ENCODE results near the gene TM2D3.

The TM2D3 gene

GRCh38 chr15:101615986-101616848 is 36.0 kb downstream of the TM2D3 start:
- Histone ChIP-seq H3K4me2 (peak overlapping the region in 9 of 11 experiments; percentile 79 to 94 (median 88); a peak in 19 of 22 replicates), H3K27me3 (peaks cover 0 to 16% (median 0%) of the 10 kb centered on the region in 11 experiments; a peak in 4 of 22 replicates), H3K4me1 (peaks cover 55 to 96% (median 94%) of the 10 kb centered on the region in 10 experiments), H4K20me1 (peaks cover 0 to 17% (median 8%) of the 10 kb centered on the region in 11 experiments; a peak in 6 of 22 replicates), H3K9me3 (replicated peaks in 1 of 11) (no peaks in the 10 kb centered on the region), H3K4me3 (no peak overlapping the region), H3K27ac (no peak overlapping the region), H3K9ac (no peak overlapping the region), H3K36me3 (no peaks in the 10 kb centered on the region)
- TF ChIP-seq Cebpa-rat (IDR thresholded peaks at IDR 0.05) = no peak

DNA sequence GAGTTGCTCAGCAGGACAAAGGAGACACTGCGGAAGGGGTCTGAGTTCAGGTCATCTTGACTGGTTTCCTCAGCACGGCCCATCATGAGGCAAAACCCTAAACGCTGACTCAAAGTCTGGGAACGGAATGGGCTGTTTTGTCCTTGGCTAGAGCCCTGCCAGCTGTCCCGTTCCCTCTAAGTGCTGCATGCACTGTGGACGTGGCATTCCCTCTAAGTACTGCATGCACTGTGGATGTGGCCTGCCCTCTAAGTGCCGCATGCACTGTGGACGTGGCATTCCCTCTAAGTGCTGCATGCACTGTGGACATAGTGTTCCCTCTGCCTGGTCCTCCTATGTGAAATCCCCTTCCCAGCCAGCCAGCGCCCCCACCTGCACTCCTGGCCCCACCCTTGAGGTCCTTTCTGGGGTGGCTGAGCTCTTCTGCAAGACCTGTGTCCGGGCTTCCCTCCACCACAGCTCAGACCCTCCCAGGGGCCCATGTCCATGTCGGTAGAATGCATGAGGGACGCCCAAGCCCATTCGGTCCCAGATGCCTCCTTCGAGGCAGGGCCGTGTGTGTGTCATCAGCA is 36.7 kb downstream of the TM2D3 start:
- TF ChIP-seq Cebpa-rat (IDR thresholded peaks at IDR 0.05) = no peak
- Histone ChIP-seq H3K9me3 (replicated peaks in 1 of 11) (no peaks in the 10 kb centered on the region), H3K27ac (no peak overlapping the region), H3K36me3 (no peaks in the 10 kb centered on the region), H3K4me1 (peaks cover 49 to 89% (median 87%) of the 10 kb centered on the region in 10 experiments), H3K27me3 (peaks cover 0 to 16% (median 0%) of the 10 kb centered on the region in 11 experiments; a peak in 4 of 22 replicates), H4K20me1 (peaks cover 0 to 17% (median 8%) of the 10 kb centered on the region in 11 experiments; a peak in 6 of 22 replicates), H3K9ac (no peak overlapping the region), H3K4me2 (peak overlapping the region in 8 of 11 experiments; percentile 80 to 94 (median 88); a peak in 15 of 22 replicates), H3K4me3 (no peak overlapping the region)

- Histone ChIP-seq H3K4me1 (peaks cover 43 to 81% (median 79%) of the 10 kb centered on the region in 10 experiments), H3K9ac (no peak overlapping the region), H3K36me3 (no peaks in the 10 kb centered on the region), H3K4me3 (no peak overlapping the region), H3K27ac (no peak overlapping the region), H3K9me3 (replicated peaks in 1 of 11) (no peaks in the 10 kb centered on the region), H3K4me2 (peak overlapping the region in 9 of 11 experiments; percentile 71 to 94 (median 88); a peak in 14 of 22 replicates), H3K27me3 (peaks cover 0 to 16% (median 0%) of the 10 kb centered on the region in 11 experiments; a peak in 4 of 22 replicates), H4K20me1 (peaks cover 0 to 17% (median 8%) of the 10 kb centered on the region in 11 experiments; a peak in 6 of 22 replicates)
- TF ChIP-seq Cebpa-rat (IDR thresholded peaks at IDR 0.05) = no peak
Observed at GRCh38 chr15:101614761-101615160, 37.4 kb downstream of the TM2D3 start.

DNA sequence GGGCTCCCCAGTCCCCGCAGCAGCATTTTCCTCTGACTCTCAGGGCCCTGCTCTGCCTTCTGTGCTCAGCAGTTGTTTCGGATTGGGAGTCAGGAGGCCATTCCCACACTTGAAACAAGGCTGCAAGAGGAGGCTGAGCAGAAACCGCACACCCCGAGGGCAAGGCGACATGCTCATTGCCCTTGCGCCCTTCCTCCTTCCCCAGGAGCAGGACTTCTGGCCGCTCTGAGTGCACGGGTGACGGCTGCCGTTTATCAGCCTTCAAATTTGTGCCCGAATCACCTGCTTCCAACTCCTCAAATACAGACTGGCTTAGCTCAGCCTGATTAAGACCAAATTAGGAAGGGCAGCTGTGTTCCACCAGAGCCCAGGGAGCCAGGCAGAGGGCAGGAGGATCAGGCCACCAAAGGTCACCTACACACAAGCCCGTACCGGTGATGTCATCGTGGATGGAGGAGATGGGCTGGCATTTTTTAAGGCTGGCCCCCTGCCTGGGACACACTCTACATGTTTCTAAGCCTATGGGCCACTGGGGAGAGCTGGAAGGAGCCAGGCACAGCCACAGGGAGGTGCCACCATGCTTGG is 38.1 kb downstream of the TM2D3 start:
- H4K20me1 ChIP-seq = peaks cover 0 to 17% (median 6%) of the 10 kb centered on the region in 11 experiments; a peak in 6 of 22 replicates
- H3K27me3 ChIP-seq = peaks cover 0 to 16% (median 0%) of the 10 kb centered on the region in 11 experiments; a peak in 4 of 22 replicates
- H3K27ac ChIP-seq = no peak overlapping the region
- H3K4me2 ChIP-seq = peak overlapping the region; percentile 70 to 94 (median 80)
- peaks cover 36 to 75% (median 73%) of the 10 kb centered on the region in 10 experiments for H3K4me1 ChIP-seq
- peak overlapping the region in 2 of 11 experiments; percentile 5 to 11; a peak in 2 of 22 replicates for H3K9ac ChIP-seq
- H3K4me3 ChIP-seq = no peak overlapping the region
- H3K36me3 ChIP-seq = no peaks in the 10 kb centered on the region
- H3K9me3 ChIP-seq (replicated peaks in 1 of 11) = no peaks in the 10 kb centered on the region
- TF ChIP-seq Cebpa-rat (IDR thresholded peaks at IDR 0.05) = no peak

GRCh38 chr15:101613130-101614000 is 38.8 kb downstream of the TM2D3 start:
- Histone ChIP-seq H3K9ac (peak overlapping the region in 2 of 11 experiments; percentile 5 to 11; a peak in 2 of 22 replicates), H3K36me3 (no peaks in the 10 kb centered on the region), H4K20me1 (peaks cover 0 to 17% (median 6%) of the 10 kb centered on the region in 11 experiments; a peak in 5 of 22 replicates), H3K4me3 (no peak overlapping the region; a peak in 1 of 20 replicates), H3K4me1 (peaks cover 29 to 67% (median 66%) of the 10 kb centered on the region in 10 experiments), H3K27me3 (peaks cover 0 to 16% (median 0%) of the 10 kb centered on the region in 11 experiments; a peak in 4 of 22 replicates), H3K4me2 (peak overlapping the region; percentile 70 to 94 (median 80)), H3K9me3 (replicated peaks in 1 of 11) (no peaks in the 10 kb centered on the region), H3K27ac (no peak overlapping the region)
- no peak for TF ChIP-seq Cebpa-rat (IDR thresholded peaks at IDR 0.05)

DNA sequence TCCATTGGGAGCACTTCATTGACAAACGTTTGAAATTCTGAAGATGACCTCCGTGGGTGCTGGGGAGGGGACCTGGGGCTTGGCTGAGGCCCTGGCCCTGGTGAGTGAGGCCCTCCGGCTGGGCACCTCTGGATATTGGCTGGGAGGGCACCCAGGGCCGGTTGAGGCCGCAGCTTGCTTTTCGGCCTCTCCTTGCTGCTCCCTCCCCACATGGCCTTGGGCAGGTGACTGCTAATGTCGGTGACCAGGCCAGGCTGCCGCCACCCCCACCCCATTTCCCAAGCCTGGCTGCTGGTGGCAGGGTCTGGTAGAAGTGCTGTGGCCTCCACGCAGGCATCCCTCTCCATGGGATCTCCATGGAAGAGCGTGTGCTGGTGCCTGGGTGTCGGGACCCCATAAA is 39.5 kb downstream of the TM2D3 start:
- peak overlapping the region in 10 of 11 experiments; percentile 70 to 94 (median 80); a peak in 19 of 22 replicates for H3K4me2 ChIP-seq
- no peak for TF ChIP-seq Cebpa-rat (IDR thresholded peaks at IDR 0.05)
- H4K20me1 ChIP-seq = peaks cover 0 to 17% (median 3%) of the 10 kb centered on the region in 11 experiments; a peak in 5 of 22 replicates
- no peaks in the 10 kb centered on the region for H3K36me3 ChIP-seq
- H3K4me3 ChIP-seq = no peak overlapping the region; a peak in 1 of 20 replicates
- H3K9me3 ChIP-seq (replicated peaks in 1 of 11) = no peaks in the 10 kb centered on the region
- no peak overlapping the region for H3K27ac ChIP-seq
- H3K4me1 ChIP-seq = peaks cover 22 to 64% (median 60%) of the 10 kb centered on the region in 10 experiments
- peaks cover 0 to 16% (median 0%) of the 10 kb centered on the region in 11 experiments; a peak in 4 of 22 replicates for H3K27me3 ChIP-seq
- no peak overlapping the region for H3K9ac ChIP-seq

DNA sequence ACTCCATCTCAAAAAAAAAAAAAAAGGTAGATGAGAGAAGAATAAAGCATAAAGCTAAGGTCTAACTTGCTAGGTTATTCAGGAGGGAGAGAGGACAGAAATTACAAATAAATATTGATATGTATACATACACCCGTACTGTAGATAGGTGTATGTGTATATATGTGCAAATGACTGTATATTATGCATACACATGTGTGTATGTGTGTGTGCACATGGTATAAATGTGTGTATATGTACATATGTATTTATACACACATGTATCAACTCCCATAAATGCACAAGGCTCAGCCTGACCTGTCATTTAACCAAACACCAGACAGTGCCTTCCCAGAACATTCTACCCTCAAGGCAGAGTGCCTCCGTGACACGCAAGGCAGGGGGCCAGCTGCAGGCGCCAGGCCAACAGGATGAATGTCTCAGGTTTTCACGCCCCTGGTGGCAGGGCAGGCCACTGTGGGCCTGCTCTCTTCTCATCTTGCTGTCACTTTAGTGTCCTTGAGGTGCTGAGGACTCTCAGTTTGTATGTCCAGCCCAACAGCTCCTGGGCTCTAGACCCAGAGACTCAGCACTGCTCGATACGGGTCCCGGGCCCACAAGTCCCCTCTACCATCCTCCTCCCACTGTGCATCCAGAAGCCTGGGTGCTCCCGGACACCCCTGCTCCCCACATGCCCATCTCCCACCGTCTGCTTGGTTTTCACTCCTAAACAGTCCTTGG is 40.4 kb downstream of the TM2D3 start:
- Histone ChIP-seq H3K9me3 (replicated peaks in 1 of 11) (no peaks in the 10 kb centered on the region), H3K36me3 (no peaks in the 10 kb centered on the region), H3K27ac (no peak overlapping the region), H3K27me3 (peaks cover 0 to 16% (median 0%) of the 10 kb centered on the region in 11 experiments; a peak in 4 of 22 replicates), H4K20me1 (peaks cover 0 to 17% (median 0%) of the 10 kb centered on the region in 11 experiments; a peak in 4 of 22 replicates), H3K9ac (no peak overlapping the region), H3K4me3 (no peak overlapping the region), H3K4me1 (peaks cover 15 to 55% (median 50%) of the 10 kb centered on the region in 10 experiments), H3K4me2 (peak overlapping the region in 8 of 11 experiments; percentile 73 to 94 (median 84); a peak in 13 of 22 replicates)
- no peak for TF ChIP-seq Cebpa-rat (IDR thresholded peaks at IDR 0.05)

Data from BLaER1 treated with 17β-estradiol and CSF1 and Interleukin-3, amounts not matched to agents 10 nM and 100 nM (cell line).